Cardiac septum (tissue), 1 donor: ENCODE measurements around the gene FCGR3A. TPM values are rescaled to one million over a fixed set of nuclear protein-coding genes. Genes with fewer than 3 reads are reported as not detected.
"Not testable (repeated sequence)": the region's sequence is repeated elsewhere in the genome, so short reads cannot be mapped to it uniquely, and the experiment has no call there.

Experiments
- DNase-seq: peaks from one replicate; pipeline ENCODE4 v3.0.0-alpha.2; 2020; ENCODE audit warnings: low spot score
- intact Hi-C: fragments of 100-400 bp; cut with DNase I; formaldehyde crosslinking; loops from one replicate; pipeline ENCODE4 v1.14.0; 2022
- long read RNA-seq: library from polyadenylated mRNA; unstranded; transcript quantifications from one replicate; pipeline ENCODE4 v2.0.0, GENCODE V29; 2021
- total RNA-seq: library from RNA; stranded (reverse); fragmentation: NEBNext Ultra II Directional; extraction: Animal tissue kit (Norgen Biotek cat#: 25700); gene quantifications from one replicate; pipeline ENCODE4 v1.2.1, GENCODE V29; 2021
- donor health status: DM: no; HTN: no; CAD: no.

Gene FCGR3A
- 14.7 TPM for total RNA-seq
- long read RNA-seq, transcript FCGR3A-202 (5 exons, 2,385 nt): major isoform, 6 of 10 reads
- long read RNA-seq, partial matches to known transcripts: 1 of 10 reads
- long read RNA-seq, other reads (novel, unspliced or antisense): 1 of 10 reads

DNA sequence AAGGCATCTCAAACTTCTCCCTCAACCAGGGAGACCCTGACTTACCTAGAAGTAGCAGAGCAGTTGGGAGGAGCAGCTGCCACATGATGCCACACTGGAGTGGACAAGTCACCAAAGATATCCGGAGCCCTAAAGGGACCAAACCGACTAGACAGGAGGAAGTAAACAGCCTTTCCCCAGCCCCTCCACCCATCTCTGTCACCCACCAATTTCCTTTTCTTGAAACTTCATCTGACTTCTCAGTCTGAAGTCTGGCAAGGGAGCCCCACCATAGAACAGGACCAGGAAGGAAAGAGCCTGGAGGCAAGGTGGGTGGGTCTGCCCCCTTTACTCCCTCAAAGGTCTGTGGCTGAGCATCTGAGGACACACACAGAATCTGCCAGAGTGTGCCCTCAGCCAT is at the start of gene FCGR3A:
TSS of gene FCGR3A (minus strand) at position 167 of the 400 bp plus-strand sequence. CDS start at position 85, 82 bp downstream.
- intact Hi-C loops: no loop called here
- no peak for DNase-seq

DNA sequence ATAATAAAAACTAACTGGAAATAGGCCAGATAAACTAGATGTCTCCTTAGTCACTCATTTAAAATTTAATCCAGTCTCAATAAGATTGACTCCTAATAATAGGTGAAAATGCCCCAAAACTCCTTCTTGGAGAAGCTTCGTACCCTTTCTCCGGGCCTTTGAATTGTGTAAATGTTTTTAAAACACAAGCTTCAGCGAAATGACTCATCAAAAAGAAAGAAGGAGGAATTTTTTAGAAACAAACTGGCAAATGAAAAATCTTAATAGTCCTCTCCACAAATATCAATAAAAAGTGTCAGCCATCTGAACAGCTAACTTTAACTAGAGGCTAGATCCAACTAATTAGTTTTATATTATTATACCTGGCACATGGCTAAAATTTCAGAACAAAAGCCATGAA is 47.5 kb upstream of the FCGR3A start:
- intact Hi-C loops, DNase-seq: not testable (repeated sequence)

- intact Hi-C loops, DNase-seq: not testable (repeated sequence)
Measured at GRCh38 chr1:161595583-161595982, 46.0 kb upstream of the FCGR3A start.

- intact Hi-C loops, DNase-seq: not testable (repeated sequence)
Measured at GRCh38 chr1:161595173-161595572, 45.6 kb upstream of the FCGR3A start.

DNA sequence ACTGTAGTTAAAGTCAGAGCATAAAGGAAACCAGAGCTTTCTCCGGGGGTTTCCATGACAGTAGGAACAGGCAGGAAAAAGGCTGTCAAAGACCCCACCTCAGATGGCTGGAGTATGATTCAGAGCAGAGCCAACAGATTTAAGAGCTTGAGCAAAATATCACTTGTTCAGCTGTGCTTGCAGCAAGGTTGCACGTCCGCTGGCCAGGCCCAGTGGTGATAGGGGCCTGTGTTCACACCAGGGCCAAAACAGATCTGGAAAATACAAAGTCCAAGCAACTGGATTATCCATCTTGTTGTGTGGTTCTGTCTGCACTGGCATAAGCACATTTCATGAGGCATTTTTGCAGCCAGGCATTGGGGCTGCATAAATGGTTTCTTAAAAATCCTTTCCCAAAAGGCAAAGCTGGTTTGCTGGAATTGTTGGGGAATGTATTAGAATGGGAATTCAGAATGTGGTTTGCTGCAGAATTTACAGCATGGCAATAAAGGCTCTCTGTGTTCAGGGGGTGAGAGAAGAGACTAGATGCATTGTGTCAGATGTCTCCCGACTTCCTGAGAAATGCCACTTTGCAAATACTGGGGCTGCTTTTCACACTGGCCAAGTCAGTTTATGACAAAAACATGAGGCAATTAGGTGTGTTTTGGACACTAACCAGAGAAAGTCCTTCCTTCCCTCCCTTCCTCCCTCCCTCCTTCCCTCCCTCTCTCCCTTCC is 44.8 kb upstream of the FCGR3A start:
- intact Hi-C loops: not testable (repeated sequence)

DNA sequence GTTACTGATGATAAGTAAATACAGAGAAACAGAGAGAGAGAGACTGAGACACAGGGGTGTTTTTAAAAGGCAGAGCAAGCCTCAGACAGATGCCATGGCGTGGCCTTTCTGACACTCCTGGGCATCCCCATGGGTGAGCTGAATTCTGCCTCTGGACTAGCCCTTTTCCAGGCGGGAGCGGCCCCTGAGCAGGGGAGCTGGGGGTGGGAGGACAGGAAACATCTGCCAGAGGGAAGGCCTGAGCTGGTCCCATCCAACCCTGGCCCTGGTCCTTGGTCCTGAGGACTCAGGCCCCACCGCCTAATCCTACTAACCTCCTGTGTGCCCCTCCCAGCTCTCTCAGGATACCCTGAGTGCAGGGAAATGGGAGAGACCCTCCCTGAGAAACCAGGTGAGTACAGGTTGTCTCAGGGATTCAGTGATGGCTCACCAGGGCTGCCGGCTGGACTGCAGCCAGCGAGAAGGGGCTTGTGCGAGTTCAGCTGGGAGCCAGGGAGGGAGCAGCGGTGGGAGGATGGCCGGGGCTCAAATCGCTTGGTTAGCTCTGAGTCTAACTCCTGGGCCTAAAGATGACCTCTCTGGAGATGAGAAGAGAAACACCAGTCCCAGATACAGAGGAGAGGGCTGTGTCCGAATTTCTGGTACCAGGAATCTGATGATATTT is 43.6 kb upstream of the FCGR3A start:
- DNase-seq, intact Hi-C loops: not testable (repeated sequence)

More for the DNA sequence above, 44.8 kb upstream of the FCGR3A start:
- DNase-seq: not testable (repeated sequence)

- DNase-seq, intact Hi-C loops: not testable (repeated sequence)
Measured at GRCh38 chr1:161592586-161592985, 43.0 kb upstream of the FCGR3A start.

DNA sequence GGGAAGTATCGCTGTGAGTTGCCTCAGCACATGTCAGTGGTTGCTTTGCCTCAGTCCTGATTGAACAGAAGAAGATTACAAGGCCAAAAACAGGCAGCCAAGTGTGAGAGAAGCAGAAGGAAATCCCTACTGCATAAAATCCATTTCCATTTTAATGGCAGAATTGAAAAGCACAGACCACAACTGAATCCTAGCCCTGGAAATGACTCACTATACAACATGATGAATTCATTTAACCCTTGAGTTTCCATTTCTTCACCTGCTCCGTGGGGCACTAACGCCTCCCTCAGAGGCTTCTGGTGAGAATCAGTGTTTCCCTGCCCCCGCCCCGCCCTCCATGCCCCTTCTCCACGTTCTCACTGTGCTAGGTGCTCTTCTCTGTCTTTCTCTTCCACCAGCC is 40.3 kb upstream of the FCGR3A start:
- intact Hi-C loops, DNase-seq: not testable (repeated sequence)

DNA sequence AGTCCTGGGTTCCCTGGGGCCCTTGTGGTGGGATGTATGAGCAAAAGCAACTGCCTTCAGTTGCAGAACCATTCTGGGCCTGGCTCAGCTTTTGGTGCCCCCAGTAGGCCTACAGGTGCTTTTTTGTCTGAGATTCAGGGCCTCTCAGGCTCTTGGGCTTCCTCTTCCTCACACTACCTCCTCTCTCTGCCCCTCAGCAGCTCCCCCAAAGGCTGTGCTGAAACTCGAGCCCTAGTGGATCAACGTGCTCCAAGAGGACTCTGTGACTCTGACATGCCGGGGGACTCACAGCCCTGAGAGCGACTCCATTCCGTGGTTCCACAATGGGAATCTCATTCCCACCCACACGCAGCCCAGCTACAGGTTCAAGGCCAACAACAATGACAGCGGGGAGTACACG is 39.7 kb upstream of the FCGR3A start:
- intact Hi-C loops, DNase-seq: not testable (repeated sequence)

DNA sequence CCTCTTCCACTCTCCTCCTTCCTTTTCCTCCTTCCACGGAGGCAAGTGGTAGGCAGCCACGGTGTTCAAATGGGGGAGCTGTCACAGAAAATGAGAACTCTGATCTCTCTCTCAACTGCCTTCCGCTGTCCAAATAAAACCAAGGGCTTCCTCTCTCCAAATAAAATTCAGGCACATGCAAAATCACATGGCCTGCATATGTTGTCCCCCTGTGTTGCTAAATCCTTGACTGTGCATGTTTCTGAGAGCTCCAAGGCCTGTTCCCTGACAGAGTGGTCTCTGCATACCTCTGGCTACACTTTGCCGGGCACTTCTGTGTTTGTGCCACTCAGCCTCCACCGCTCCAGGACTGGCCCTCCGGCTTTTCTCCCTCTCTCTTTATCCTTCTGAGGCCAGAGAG is 39.0 kb upstream of the FCGR3A start:
- DNase-seq, intact Hi-C loops: not testable (repeated sequence)

DNA sequence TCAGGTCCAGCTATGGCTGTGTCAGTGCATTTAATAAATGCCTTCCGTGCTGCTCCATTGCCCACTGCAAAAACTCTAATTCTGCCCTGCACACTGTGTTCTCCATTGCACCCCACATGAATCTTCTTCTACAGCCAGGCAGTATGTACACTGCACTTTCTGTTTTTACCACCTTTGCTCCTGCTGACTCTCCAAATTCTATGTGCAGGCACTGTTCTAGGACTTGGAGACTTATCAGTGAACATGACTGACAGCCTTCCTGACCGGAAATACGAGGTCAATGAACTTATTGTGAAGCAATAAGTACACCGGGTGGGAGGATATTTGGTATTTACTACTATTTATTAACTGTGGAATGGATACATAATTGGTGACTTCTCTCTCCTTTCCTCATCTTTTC is 33.3 kb upstream of the FCGR3A start:
- DNase-seq, intact Hi-C loops: not testable (repeated sequence)

GRCh38 chr1:161580879-161581537 is 31.4 kb upstream of the FCGR3A start:
- intact Hi-C loops, DNase-seq: not testable (repeated sequence)

DNA sequence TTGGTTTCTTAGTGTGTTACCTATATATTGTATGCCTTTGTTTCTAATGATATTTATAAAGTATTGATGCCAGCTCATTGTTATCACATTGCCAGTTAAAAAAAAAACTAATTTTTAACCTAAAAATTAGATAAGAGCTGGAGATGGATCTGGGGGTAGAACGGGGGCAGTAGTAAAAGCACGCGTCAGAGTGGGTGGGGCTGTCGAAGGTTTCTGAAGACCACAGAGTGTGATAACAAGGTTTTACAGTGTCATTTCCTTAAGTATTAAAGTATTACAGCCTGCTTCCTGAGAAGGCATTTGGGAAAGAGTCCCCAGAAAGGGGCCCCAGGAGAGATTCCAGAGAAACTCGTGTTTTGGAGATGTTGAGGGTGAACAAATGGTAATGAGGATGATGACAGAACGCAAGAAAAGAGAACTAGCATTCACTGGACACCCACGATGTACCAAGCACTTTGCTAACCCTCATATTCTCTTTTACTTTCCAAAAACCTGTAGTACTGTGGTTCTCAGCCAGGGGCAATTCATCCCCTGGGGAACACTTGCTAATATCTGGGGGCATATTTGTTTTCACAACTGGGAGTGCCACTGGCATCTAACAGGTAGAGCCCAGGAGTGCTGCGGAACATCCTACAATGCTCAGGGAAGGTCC is 30.4 kb upstream of the FCGR3A start:
- DNase-seq, intact Hi-C loops: not testable (repeated sequence)

DNA sequence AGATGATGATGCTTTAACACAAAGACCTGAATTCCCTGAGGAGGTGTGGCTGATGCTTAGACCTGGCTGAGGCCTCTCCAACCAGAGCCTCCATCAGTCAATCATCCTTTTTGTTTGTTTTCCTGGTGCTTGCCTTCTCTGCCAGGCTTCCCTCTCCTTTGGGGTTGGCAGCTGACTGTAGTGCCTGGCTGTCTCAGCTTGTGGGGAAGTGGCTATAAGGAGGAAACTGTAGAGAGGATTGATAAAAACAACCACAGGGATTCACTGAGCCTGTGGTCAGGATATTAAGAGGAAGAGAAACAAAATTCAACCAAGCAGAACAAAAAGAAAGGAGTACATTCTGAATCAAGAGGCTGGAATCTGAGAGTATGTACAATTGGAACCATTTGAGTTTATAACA is 27.1 kb upstream of the FCGR3A start:
- DNase-seq, intact Hi-C loops: not testable (repeated sequence)

DNA sequence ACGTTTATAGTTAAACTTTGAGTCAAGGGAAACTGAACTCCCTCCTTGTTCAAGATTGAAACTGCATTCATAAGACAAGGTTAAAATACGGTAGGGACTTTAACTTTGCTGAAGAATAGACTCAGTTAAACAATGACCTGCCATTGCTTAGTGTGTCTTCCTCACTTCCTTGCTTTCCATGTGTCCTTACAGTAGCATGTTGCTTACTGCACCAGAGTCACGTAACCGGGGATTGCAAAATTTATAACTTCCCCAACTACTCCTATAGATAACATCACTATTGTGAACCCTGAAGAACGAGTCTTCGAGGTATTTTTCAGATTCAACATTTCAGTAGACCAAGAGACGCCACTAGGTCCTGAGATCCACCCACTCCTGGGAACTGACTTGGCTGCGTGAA is 22.1 kb upstream of the FCGR3A start:
- DNase-seq, intact Hi-C loops: not testable (repeated sequence)

DNA sequence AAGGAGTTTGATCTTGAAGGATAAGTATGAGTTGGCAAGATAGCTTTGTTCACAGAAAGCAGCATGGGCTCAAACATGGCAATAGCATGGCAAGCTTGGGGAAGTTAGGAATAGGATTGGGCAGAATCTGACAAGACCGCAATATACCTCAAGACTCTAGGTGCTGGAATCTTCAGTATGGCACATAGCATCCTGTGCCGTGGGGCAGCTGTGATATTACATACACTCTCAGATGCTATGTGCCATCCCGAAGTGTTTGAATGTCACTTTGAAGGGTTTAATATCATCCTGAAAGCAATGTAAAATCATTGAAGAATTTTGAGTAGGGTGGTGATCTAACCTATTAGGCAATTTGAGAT is 17.0 kb upstream of the FCGR3A start:
- not testable (repeated sequence) for DNase-seq
- intact Hi-C loops: loop anchor here (10.0 kb wide), 1 partner anchor 168 kb away; no protein-coding TSS in a partner anchor

GRCh38 chr1:161563522-161563921 is 13.9 kb upstream of the FCGR3A start:
- not testable (repeated sequence) for DNase-seq
- intact Hi-C loops: loop anchor here (10.0 kb wide), 1 partner anchor 171 kb away; no protein-coding TSS in a partner anchor

- intact Hi-C loops: loop anchor here (10.0 kb wide), 1 partner anchor 172 kb away; no protein-coding TSS in a partner anchor
- DNase-seq: not testable (repeated sequence)
Measured at GRCh38 chr1:161562441-161562840, 12.8 kb upstream of the FCGR3A start.

- intact Hi-C loops: loop anchor here (10.0 kb wide), 1 partner anchor 174 kb away; no protein-coding TSS in a partner anchor
- DNase-seq: not testable (repeated sequence)
Measured at GRCh38 chr1:161560960-161561715, 11.5 kb upstream of the FCGR3A start.
